Liver (tissue), 9 donors: ENCODE data around the gene MRPS35. TPM values are rescaled to one million over a fixed set of nuclear protein-coding genes. Genes with fewer than 3 reads are reported as not detected.

Experiments
- DNase-seq: peaks from one replicate; pipeline ENCODE4 v3.0.0-alpha.2; 2017; ENCODE audit warnings: low spot score
- H3K27ac ChIP-seq, 2 donors: one replicate each; pipeline ENCODE4 v1.7.0; 2013; ENCODE audit warnings: inconsistent platforms in 2 of 2, low read length in 2 of 2, control low read depth in 1 of 2, low read depth in 1 of 2, mild to moderate bottlenecking in 1 of 2
- H3K27me3 ChIP-seq, 4 donors: one replicate each; pipeline versions ENCODE4 v1.6.1 to v1.7.0; 2013; ENCODE audit warnings: low read length in 3 of 4, inconsistent platforms in 1 of 4, mild to moderate bottlenecking in 1 of 4, moderate library complexity in 1 of 4; ENCODE audit not compliant: control insufficient read depth in 4 of 4, insufficient read depth in 4 of 4
- H3K36me3 ChIP-seq, 4 donors: one replicate each; pipeline versions ENCODE4 v1.6.1 to v1.7.0; 2013; ENCODE audit warnings: low read length in 3 of 4, mild to moderate bottlenecking in 3 of 4, low read depth in 1 of 4, moderate library complexity in 1 of 4; ENCODE audit not compliant: control insufficient read depth in 4 of 4, insufficient read depth in 3 of 4
- H3K4me1 ChIP-seq, 4 donors: one replicate each; pipeline versions ENCODE4 v1.6.1 to v1.7.0; 2013; ENCODE audit warnings: low read length in 3 of 4, mild to moderate bottlenecking in 3 of 4, moderate library complexity in 1 of 4; ENCODE audit not compliant: control insufficient read depth in 4 of 4, insufficient read depth in 4 of 4
- H3K4me3 ChIP-seq, 3 donors: one replicate each; pipeline versions ENCODE4 v1.6.1 to v1.7.0; 2013; ENCODE audit warnings: low read length in 3 of 3, control low read depth in 1 of 3, low read depth in 1 of 3, mild to moderate bottlenecking in 1 of 3
- H3K9ac ChIP-seq, 2 donors: one replicate each; pipeline ENCODE4 v1.7.0; 2013; ENCODE audit warnings: low read length in 2 of 2, mild to moderate bottlenecking in 2 of 2, moderate library complexity in 2 of 2, control low read depth in 1 of 2, low read depth in 1 of 2
- H3K9me3 ChIP-seq, 4 donors: one replicate each; pipeline versions ENCODE4 v1.6.1 to v1.7.0; 2013; ENCODE audit warnings: low read length in 3 of 4; ENCODE audit not compliant: control insufficient read depth in 4 of 4
- CTCF ChIP-seq: fragments of 150-350 bp; IDR thresholded peaks from 2 replicates; pipeline ENCODE4 v1.5.1; 2017; ENCODE audit warnings: improper control_type of control experiment, low read depth, low read length; ENCODE audit not compliant: missing input control
- EGR1 ChIP-seq, 2 donors: IDR thresholded peaks; 2 replicates each; pipeline ENCODE4 v1.6.1; 2016 to 2018; ENCODE audit warnings: antibody characterized with exemption in 2 of 2, low read depth in 2 of 2
- FOXA1 ChIP-seq: IDR thresholded peaks from 2 replicates; pipeline ENCODE4 v1.6.1; 2016; ENCODE audit warnings: antibody characterized with exemption
- FOXA2 ChIP-seq: IDR thresholded peaks from 2 replicates; pipeline ENCODE4 v1.6.1; 2016; ENCODE audit warnings: antibody characterized with exemption
- GABPA ChIP-seq, 2 donors: IDR thresholded peaks in 1 of 2; conservative IDR thresholded peaks in 1 of 2; 2 replicates each; pipeline ENCODE4 v1.6.1; 2016; ENCODE audit warnings: antibody characterized with exemption in 2 of 2, mild to moderate bottlenecking in 1 of 2, moderate library complexity in 1 of 2
- HNF4A ChIP-seq, 2 donors: conservative IDR thresholded peaks; 2 replicates each; pipeline ENCODE4 v1.6.1; 2016; ENCODE audit warnings: antibody characterized with exemption in 2 of 2, mild to moderate bottlenecking in 2 of 2
- HNF4G ChIP-seq: IDR thresholded peaks from 2 replicates; pipeline ENCODE4 v1.6.1; 2016; ENCODE audit warnings: antibody characterized with exemption
- JUND ChIP-seq, 2 donors: IDR thresholded peaks; 2 replicates each; pipeline ENCODE4 v1.6.1; 2016; ENCODE audit warnings: antibody characterized with exemption in 2 of 2
- MAX ChIP-seq: IDR thresholded peaks from 2 replicates; pipeline ENCODE4 v1.6.1; 2016; ENCODE audit warnings: antibody characterized with exemption
- NR2F2 ChIP-seq: IDR thresholded peaks from 2 replicates; pipeline ENCODE4 v1.6.1; 2016; ENCODE audit warnings: antibody characterized with exemption
- RAD21 ChIP-seq, 2 donors: IDR thresholded peaks; 2 replicates each; pipeline ENCODE4 v1.6.1; 2016; ENCODE audit warnings: antibody characterized with exemption in 2 of 2, mild to moderate bottlenecking in 2 of 2
- RXRA ChIP-seq, 2 donors: IDR thresholded peaks; 2 replicates each; pipeline ENCODE4 v1.6.1; 2017 to 2018; ENCODE audit warnings: antibody characterized with exemption in 2 of 2, mild to moderate bottlenecking in 1 of 2
- SP1 ChIP-seq: IDR thresholded peaks from 2 replicates; pipeline ENCODE4 v1.6.1; 2018; ENCODE audit warnings: antibody characterized with exemption, mild to moderate bottlenecking
- TAF1 ChIP-seq: conservative IDR thresholded peaks from 2 replicates; pipeline ENCODE4 v1.6.1; 2016; ENCODE audit warnings: antibody characterized with exemption, mild to moderate bottlenecking
- YY1 ChIP-seq: IDR thresholded peaks from 2 replicates; pipeline ENCODE4 v1.6.1; 2016; ENCODE audit warnings: antibody characterized with exemption, mild to moderate bottlenecking
- whole genome bisulfite sequencing: extraction: QIAGEN DNeasy Blood & Tissue Kit; methylation state at CpG from one replicate; pipeline ENCODE4 v1.1.7; 2013; 5-methylcytosine and 5-hydroxymethylcytosine counted together
- polyA plus RNA-seq, 2 donors: library from polyadenylated mRNA; stranded (reverse) in 1 of 2; unstranded in 1 of 2; fragments of 200-250 nt in 1 of 2; fragments of >200 nt in 1 of 2; fragmentation: Nextera tagmentation in 1 of 2; extraction: Ambion mirVana in 1 of 2; gene quantifications; one replicate each; pipeline versions ENCODE4 v1.2.1 to v1.2.3, GENCODE V29; 2013 to 2015
- total RNA-seq, 2 donors: library from RNA; depleted of rRNA; stranded (reverse); fragments of >200 nt; gene quantifications; one replicate each; pipeline ENCODE4 v1.2.3, GENCODE V29; 2014
- TF ChIP-seq, protein P1 (sequence below): IDR thresholded peaks from 2 replicates; pipeline ENCODE4 v1.6.1; 2016; ENCODE audit warnings: antibody characterized with exemption
- TF ChIP-seq, protein P2 (sequence below): IDR thresholded peaks from 2 replicates; pipeline ENCODE4 v1.6.1; 2016; ENCODE audit warnings: antibody characterized with exemption
- TF ChIP-seq, protein P3 (sequence below): IDR thresholded peaks from 2 replicates; pipeline ENCODE4 v1.6.1; 2016; ENCODE audit warnings: antibody characterized with exemption, mild to moderate bottlenecking
- donor health status: healthy.
- donor health status: healthy.
- donor health status: healthy.
- donor health status: healthy.
- donor health status: healthy.

Gene MRPS35
- total and polyA plus RNA-seq, 4 donors, result 27.4 to 64.3 (median 49.4) TPM

GRCh38 chr12:27732281-27732680, 21.6 kb downstream of the MRPS35 start:
- Histone ChIP-seq H3K27ac (no peak overlapping the region), H3K27me3 (no peaks in the 10 kb centered on the region), H3K36me3 (peaks cover 4 to 20% (median 8%) of the 10 kb centered on the region in 4 donors), H3K4me1 (peaks cover 0 to 4% (median 0%) of the 10 kb centered on the region in 4 donors), H3K4me3 (no peak overlapping the region), H3K9me3 (no peaks in the 10 kb centered on the region), H3K9ac (no peak overlapping the region)
- TF ChIP-seq, protein P1, sequence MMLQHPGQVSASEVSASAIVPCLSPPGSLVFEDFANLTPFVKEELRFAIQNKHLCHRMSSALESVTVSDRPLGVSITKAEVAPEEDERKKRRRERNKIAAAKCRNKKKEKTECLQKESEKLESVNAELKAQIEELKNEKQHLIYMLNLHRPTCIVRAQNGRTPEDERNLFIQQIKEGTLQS, result no peak
- TF ChIP-seq TAF1, result no peak
- TF ChIP-seq SP1, result peak; percentile 39
- no peak for TF ChIP-seq GABPA (IDR thresholded peaks at IDR 0.05 in 1 of 2, conservative IDR thresholded peaks at IDR 0.05 in 1 of 2)
- TF ChIP-seq, protein P2, sequence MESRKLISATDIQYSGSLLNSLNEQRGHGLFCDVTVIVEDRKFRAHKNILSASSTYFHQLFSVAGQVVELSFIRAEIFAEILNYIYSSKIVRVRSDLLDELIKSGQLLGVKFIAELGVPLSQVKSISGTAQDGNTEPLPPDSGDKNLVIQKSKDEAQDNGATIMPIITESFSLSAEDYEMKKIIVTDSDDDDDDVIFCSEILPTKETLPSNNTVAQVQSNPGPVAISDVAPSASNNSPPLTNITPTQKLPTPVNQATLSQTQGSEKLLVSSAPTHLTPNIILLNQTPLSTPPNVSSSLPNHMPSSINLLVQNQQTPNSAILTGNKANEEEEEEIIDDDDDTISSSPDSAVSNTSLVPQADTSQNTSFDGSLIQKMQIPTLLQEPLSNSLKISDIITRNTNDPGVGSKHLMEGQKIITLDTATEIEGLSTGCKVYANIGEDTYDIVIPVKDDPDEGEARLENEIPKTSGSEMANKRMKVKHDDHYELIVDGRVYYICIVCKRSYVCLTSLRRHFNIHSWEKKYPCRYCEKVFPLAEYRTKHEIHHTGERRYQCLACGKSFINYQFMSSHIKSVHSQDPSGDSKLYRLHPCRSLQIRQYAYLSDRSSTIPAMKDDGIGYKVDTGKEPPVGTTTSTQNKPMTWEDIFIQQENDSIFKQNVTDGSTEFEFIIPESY, result no peak
- peak; percentile 57 to 76 for TF ChIP-seq RAD21 (IDR thresholded peaks at IDR 0.05)
- TF ChIP-seq MAX, result no peak
- no peak for TF ChIP-seq FOXA2
- no peak for TF ChIP-seq YY1
- TF ChIP-seq FOXA1, result no peak
- TF ChIP-seq RXRA (IDR thresholded peaks at IDR 0.05), result peak; percentile 67 to 83
- no peak for TF ChIP-seq JUND (IDR thresholded peaks at IDR 0.05)
- no peak for TF ChIP-seq NR2F2
- TF ChIP-seq, protein P3, sequence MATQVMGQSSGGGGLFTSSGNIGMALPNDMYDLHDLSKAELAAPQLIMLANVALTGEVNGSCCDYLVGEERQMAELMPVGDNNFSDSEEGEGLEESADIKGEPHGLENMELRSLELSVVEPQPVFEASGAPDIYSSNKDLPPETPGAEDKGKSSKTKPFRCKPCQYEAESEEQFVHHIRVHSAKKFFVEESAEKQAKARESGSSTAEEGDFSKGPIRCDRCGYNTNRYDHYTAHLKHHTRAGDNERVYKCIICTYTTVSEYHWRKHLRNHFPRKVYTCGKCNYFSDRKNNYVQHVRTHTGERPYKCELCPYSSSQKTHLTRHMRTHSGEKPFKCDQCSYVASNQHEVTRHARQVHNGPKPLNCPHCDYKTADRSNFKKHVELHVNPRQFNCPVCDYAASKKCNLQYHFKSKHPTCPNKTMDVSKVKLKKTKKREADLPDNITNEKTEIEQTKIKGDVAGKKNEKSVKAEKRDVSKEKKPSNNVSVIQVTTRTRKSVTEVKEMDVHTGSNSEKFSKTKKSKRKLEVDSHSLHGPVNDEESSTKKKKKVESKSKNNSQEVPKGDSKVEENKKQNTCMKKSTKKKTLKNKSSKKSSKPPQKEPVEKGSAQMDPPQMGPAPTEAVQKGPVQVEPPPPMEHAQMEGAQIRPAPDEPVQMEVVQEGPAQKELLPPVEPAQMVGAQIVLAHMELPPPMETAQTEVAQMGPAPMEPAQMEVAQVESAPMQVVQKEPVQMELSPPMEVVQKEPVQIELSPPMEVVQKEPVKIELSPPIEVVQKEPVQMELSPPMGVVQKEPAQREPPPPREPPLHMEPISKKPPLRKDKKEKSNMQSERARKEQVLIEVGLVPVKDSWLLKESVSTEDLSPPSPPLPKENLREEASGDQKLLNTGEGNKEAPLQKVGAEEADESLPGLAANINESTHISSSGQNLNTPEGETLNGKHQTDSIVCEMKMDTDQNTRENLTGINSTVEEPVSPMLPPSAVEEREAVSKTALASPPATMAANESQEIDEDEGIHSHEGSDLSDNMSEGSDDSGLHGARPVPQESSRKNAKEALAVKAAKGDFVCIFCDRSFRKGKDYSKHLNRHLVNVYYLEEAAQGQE, result no peak
- TF ChIP-seq EGR1 (IDR thresholded peaks at IDR 0.05; ENCODE audit: low read depth in 2 of 2), result no peak
- peak; percentile 73 to 94 for TF ChIP-seq HNF4A (conservative IDR thresholded peaks at IDR 0.05)
- TF ChIP-seq CTCF, result peak; percentile 37
- peak; percentile 66 for TF ChIP-seq HNF4G
- WGBS, result 32% methylated on average over 2 of the region's 2 CpGs
- DNase-seq, result no peak
